Caco-2 (cell line): Measurements from ENCODE around the gene RAPGEF2. TPM values are rescaled to one million over a fixed set of nuclear protein-coding genes. Genes with fewer than 3 reads are reported as not detected.

ENCODE experiments used
- BruUV-seq: library from RNA; stranded (reverse); fragments of 400-500 nt; replicated peaks from 2 replicates; lab custom pipeline; 2021; lab: Mats Ljungman, UMichigan
- CTCF ChIA-PET: fragments of 300-600 bp; sonication (Branson Sonifier 250); formaldehyde crosslinking; loops from one replicate; lab custom pipeline; 2022; ENCODE audit warnings: antibody characterized with exemption; lab: Charles Lee
- POLR2A ChIA-PET: fragments of 300-600 bp; sonication (Branson Sonifier 250); formaldehyde crosslinking; loops from one replicate; lab custom pipeline; 2022; ENCODE audit warnings: antibody characterized with exemption; lab: Charles Lee
- DNase-seq, 2 experiments: peaks; one replicate each; pipeline versions ENCODE4 v3.0.0 to v3.0.0-alpha.2; 2020 to 2022
- H3K27me3 ChIP-seq: replicated peaks from 2 replicates; pipeline ENCODE4 v1.6.0; 2011; ENCODE audit warnings: low read length; ENCODE audit not compliant: control insufficient read depth, insufficient read depth
- H3K36me3 ChIP-seq: 2 replicates; pipeline ENCODE4 v1.5.1; 2011; ENCODE audit warnings: low read length; ENCODE audit not compliant: control insufficient read depth, insufficient read depth
- H3K4me1 ChIP-seq: fragments of 250-450 bp; sonication (Bioruptor Pico); 2 replicates; pipeline ENCODE4 v1.5.1; 2020; ENCODE audit warnings: mild to moderate bottlenecking
- H3K4me3 ChIP-seq: 2 replicates; pipeline ENCODE4 v1.5.1; 2011; ENCODE audit warnings: low read depth, mild to moderate bottlenecking, control low read depth, low read length
- H3K9me3 ChIP-seq: fragments of 250-450 bp; sonication (Bioruptor Pico); 2 replicates; pipeline ENCODE4 v1.5.1; 2020; ENCODE audit warnings: mild to moderate bottlenecking, moderate library complexity
- H3K27ac Mint-ChIP-seq: one replicate; pipeline ENCODE4 v1.8.0; 2022; ENCODE audit warnings: mixed read lengths; ENCODE audit not compliant: unreplicated experiment
- H3K27me3 Mint-ChIP-seq: one replicate; pipeline ENCODE4 v1.8.0; 2022; ENCODE audit warnings: mixed read lengths; ENCODE audit not compliant: insufficient read depth, unreplicated experiment
- H3K36me3 Mint-ChIP-seq: one replicate; pipeline ENCODE4 v1.8.0; 2022; ENCODE audit warnings: mild to moderate bottlenecking, mixed read lengths; ENCODE audit not compliant: insufficient read depth, unreplicated experiment
- H3K4me1 Mint-ChIP-seq: one replicate; pipeline ENCODE4 v1.8.0; 2022; ENCODE audit warnings: low read depth, mixed read lengths; ENCODE audit not compliant: unreplicated experiment
- H3K4me3 Mint-ChIP-seq: one replicate; pipeline ENCODE4 v1.8.0; 2022; ENCODE audit warnings: mild to moderate bottlenecking, moderate library complexity, mixed read lengths; ENCODE audit not compliant: unreplicated experiment
- H3K9me3 Mint-ChIP-seq: one replicate; pipeline ENCODE4 v1.8.0; 2022; ENCODE audit warnings: mixed read lengths; ENCODE audit not compliant: unreplicated experiment
- CTCF ChIP-seq, 2 experiments: fragments of 200-600 bp in 1 of 2; IDR thresholded peaks; 1 replicate in 1 of 2; 2 replicates in 1 of 2; pipeline versions ENCODE4 v1.5.1 to v1.8.0; 2011 to 2022; ENCODE audit warnings: antibody characterized with exemption in 1 of 2, control low read depth in 1 of 2, inconsistent platforms in 1 of 2, low read depth in 1 of 2, low read length in 1 of 2, mild to moderate bottlenecking in 1 of 2, moderate library complexity in 1 of 2; ENCODE audit not compliant: insufficient read depth in 1 of 2, severe bottlenecking in 1 of 2, unreplicated experiment in 1 of 2
- intact Hi-C: fragments of 100-400 bp; cut with micrococcal nuclease; formaldehyde crosslinking; loops from one replicate; pipeline ENCODE4 v1.10.0; 2022; ENCODE audit not compliant: unreplicated experiment
- total RNA-seq: library from RNA; stranded (reverse); gene quantifications from 2 replicates; pipeline ENCODE4 v1.2.3, GENCODE V29; 2022

Gene RAPGEF2
- total RNA-seq, 1 experiment from 2014 or later, result 67.6 TPM

GRCh38 chr4:159097785-159098184, 5.1 kb upstream of the RAPGEF2 start:
- intact Hi-C loops, result no loop called here
- H3K27me3 Mint-ChIP-seq, result no peaks in the 10 kb centered on the region
- H3K9me3 Mint-ChIP-seq, result no peaks in the 10 kb centered on the region
- H3K27me3 ChIP-seq, result no peaks in the 10 kb centered on the region
- DNase-seq, result no peak
- H3K4me3 ChIP-seq, result no peak overlapping the region
- no TSS peak for BruUV-seq
- no peak for TF ChIP-seq CTCF (IDR thresholded peaks at IDR 0.05; ENCODE audit: insufficient read depth in 1 of 2, low read depth in 1 of 2, low read length in 1 of 2, severe bottlenecking in 1 of 2, unreplicated experiment in 1 of 2)
- peaks cover 2% of the 10 kb centered on the region for H3K36me3 Mint-ChIP-seq
- POLR2A ChIA-PET, result no interaction called here
- peaks cover 24% of the 10 kb centered on the region for H3K4me1 Mint-ChIP-seq
- no peaks in the 10 kb centered on the region for H3K9me3 ChIP-seq
- CTCF ChIA-PET, result no interaction called here
- H3K4me3 Mint-ChIP-seq, result no peak overlapping the region
- H3K27ac Mint-ChIP-seq, result peak overlapping the region; percentile 18
- peaks cover 37% of the 10 kb centered on the region for H3K4me1 ChIP-seq
- no peaks in the 10 kb centered on the region for H3K36me3 ChIP-seq

DNA sequence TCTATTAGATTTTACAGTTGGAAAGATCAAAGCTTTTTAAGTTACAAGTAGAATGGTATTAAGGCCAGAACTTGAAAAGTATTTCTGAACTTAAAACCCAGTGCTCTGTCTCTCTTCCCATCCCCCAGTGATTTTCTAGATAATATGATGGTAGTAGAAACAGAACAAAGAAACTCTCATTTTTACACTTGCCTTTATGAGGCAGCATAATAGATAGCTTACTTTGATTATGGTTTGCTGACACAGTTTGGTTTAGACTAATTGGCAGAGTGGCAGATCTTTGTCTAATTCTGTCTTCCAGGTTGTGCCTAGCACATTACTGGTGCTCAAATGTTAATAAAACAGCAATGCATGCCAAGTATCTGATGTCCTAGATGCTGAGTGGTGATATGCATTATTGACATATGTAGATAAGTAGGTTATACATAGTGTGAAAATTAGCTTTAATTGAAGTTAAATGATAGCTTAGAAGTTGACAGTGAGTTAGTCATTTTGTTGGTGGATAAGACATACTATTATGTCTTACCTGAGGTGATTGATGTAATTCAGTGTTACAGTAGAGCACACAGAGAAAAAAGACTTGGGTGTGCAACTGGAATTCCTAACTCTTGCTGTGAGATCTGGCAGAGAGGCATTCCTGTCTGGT, 4.3 kb upstream of the RAPGEF2 start:
- peaks cover 37% of the 10 kb centered on the region for H3K4me1 ChIP-seq
- ChIA-PET CTCF (no interaction called here), POLR2A (no interaction called here)
- Mint-ChIP-seq H3K4me3 (no peak overlapping the region), H3K36me3 (peaks cover 9% of the 10 kb centered on the region), H3K9me3 (no peaks in the 10 kb centered on the region), H3K27me3 (no peaks in the 10 kb centered on the region), H3K27ac (no peak overlapping the region), H3K4me1 (peaks cover 24% of the 10 kb centered on the region)
- no peak for TF ChIP-seq CTCF (IDR thresholded peaks at IDR 0.05; ENCODE audit: insufficient read depth in 1 of 2, low read depth in 1 of 2, low read length in 1 of 2, severe bottlenecking in 1 of 2, unreplicated experiment in 1 of 2)
- H3K27me3 ChIP-seq, result no peaks in the 10 kb centered on the region
- no peaks in the 10 kb centered on the region for H3K36me3 ChIP-seq
- no peaks in the 10 kb centered on the region for H3K9me3 ChIP-seq
- intact Hi-C loops, result no loop called here
- DNase-seq, result no peak
- no TSS peak for BruUV-seq
- no peak overlapping the region for H3K4me3 ChIP-seq

DNA sequence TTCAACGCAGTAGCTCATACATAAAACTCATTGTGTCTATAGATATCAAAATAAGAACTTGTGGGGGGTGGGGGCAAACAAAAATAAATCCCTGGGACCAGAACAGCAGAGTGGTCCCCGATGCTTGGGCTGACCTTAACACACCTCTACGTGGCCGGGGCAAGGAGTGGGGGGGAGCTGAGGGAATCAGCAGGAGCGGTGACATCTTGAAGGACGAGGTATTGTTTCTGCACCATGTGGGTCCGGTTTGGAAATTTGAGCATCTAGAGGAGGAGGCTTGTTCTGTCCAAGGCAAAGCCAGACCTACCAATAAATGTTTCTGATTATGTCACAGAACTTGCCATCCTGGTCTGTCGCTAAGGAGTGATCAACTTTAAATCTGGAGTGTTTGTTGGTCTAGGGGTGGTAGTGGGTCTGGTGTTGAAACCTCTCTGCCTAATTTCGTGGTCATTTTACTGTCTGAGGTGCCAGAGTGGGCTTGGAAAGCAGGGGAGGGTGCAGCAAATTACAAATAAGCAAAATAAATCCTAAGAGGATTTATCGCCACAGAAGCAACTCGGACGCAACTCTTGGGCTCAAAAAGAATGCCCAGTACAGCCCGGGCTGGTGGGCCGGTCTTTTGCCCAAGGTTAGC, 774 bp upstream of the RAPGEF2 start:
- Mint-ChIP-seq H3K4me1 (peaks cover 34% of the 10 kb centered on the region), H3K27ac (peak overlapping the region; percentile 94), H3K4me3 (peak overlapping the region; percentile 99), H3K9me3 (no peaks in the 10 kb centered on the region), H3K36me3 (peaks cover 34% of the 10 kb centered on the region), H3K27me3 (no peaks in the 10 kb centered on the region)
- no peaks in the 10 kb centered on the region for H3K36me3 ChIP-seq
- no peak for DNase-seq
- CTCF ChIA-PET, result interaction anchor here (0.5 kb wide), 1 partner anchor 16 kb away, joined by 3 read pairs; no protein-coding TSS in a partner anchor
- TSS peak; percentile 59 for BruUV-seq
- intact Hi-C loops, result loop anchor here (2.0 kb wide), 2 partner anchors 31 to 379 kb away; partner anchors contain the start of gene PPID
- H3K27me3 ChIP-seq, result no peaks in the 10 kb centered on the region
- POLR2A ChIA-PET, result interaction anchor here (0.6 kb wide), 2 partner anchors 129 to 1019 kb away, joined by 4 read pairs; no protein-coding TSS in a partner anchor
- no peaks in the 10 kb centered on the region for H3K9me3 ChIP-seq
- peaks cover 31% of the 10 kb centered on the region for H3K4me1 ChIP-seq
- peak overlapping the region; percentile 94 for H3K4me3 ChIP-seq
- TF ChIP-seq CTCF (IDR thresholded peaks at IDR 0.05; ENCODE audit: insufficient read depth in 1 of 2, low read depth in 1 of 2, low read length in 1 of 2, severe bottlenecking in 1 of 2, unreplicated experiment in 1 of 2), result no peak
